ENCODE data around the gene RPL37. TPM values are rescaled to one million over a fixed set of nuclear protein-coding genes. Genes with fewer than 3 reads are reported as not detected.
"Not testable (repeated sequence)": the region's sequence is repeated elsewhere in the genome, so short reads cannot be mapped to it uniquely, and the experiment has no call there.

The RPL37 gene
- total and polyA plus RNA-seq, 4 donors, result 480 to 1,376 (median 1,035) TPM

GRCh38 chr5:40871177-40871576 is 36.2 kb upstream of the RPL37 start:
- Histone ChIP-seq H3K27me3 (ENCODE audit: control insufficient read depth, insufficient read depth, low read length) (no peaks in the 10 kb centered on the region), H3K36me3 (ENCODE audit: control insufficient read depth, insufficient read depth, low read length) (no peaks in the 10 kb centered on the region), H3K27ac (ENCODE audit: low read depth, low read length) (no peak overlapping the region), H3K4me1 (ENCODE audit: control insufficient read depth, insufficient read depth, low read length) (no peaks in the 10 kb centered on the region), H3K4me3 (ENCODE audit: low read depth, low read length) (no peak overlapping the region), H3K9me3 (ENCODE audit: control insufficient read depth, insufficient read depth, low read length) (no peaks in the 10 kb centered on the region)
- 78% methylated on average over 2 of the region's 4 CpGs for WGBS (ENCODE audit: insufficient coverage)
- peak in 1 of 6 donors; percentile 8 for DNase-seq (ENCODE audit: low read depth in 4 of 6, low spot score in 6 of 6)

GRCh38 chr5:40869384-40869783 is 34.4 kb upstream of the RPL37 start:
- Histone ChIP-seq H3K27me3 (ENCODE audit: control insufficient read depth, insufficient read depth, low read length) (no peaks in the 10 kb centered on the region), H3K27ac (ENCODE audit: low read depth, low read length) (no peak overlapping the region), H3K9me3 (ENCODE audit: control insufficient read depth, insufficient read depth, low read length) (no peaks in the 10 kb centered on the region), H3K4me3 (ENCODE audit: low read depth, low read length) (no peak overlapping the region), H3K4me1 (ENCODE audit: control insufficient read depth, insufficient read depth, low read length) (no peaks in the 10 kb centered on the region), H3K36me3 (ENCODE audit: control insufficient read depth, insufficient read depth, low read length) (no peaks in the 10 kb centered on the region)
- peak in 1 of 6 donors; percentile 19 for DNase-seq (ENCODE audit: low read depth in 4 of 6, low spot score in 6 of 6)
- WGBS (ENCODE audit: insufficient coverage), result 100% methylated on average over 1 of the region's 1 CpG

GRCh38 chr5:40866844-40867243 is 31.8 kb upstream of the RPL37 start:
- no peak for DNase-seq (ENCODE audit: low read depth in 4 of 6, low spot score in 6 of 6)
- Histone ChIP-seq H3K9me3 (ENCODE audit: control insufficient read depth, insufficient read depth, low read length) (no peaks in the 10 kb centered on the region), H3K27ac (ENCODE audit: low read depth, low read length) (no peak overlapping the region), H3K36me3 (ENCODE audit: control insufficient read depth, insufficient read depth, low read length) (no peaks in the 10 kb centered on the region), H3K4me3 (ENCODE audit: low read depth, low read length) (no peak overlapping the region), H3K4me1 (ENCODE audit: control insufficient read depth, insufficient read depth, low read length) (no peaks in the 10 kb centered on the region), H3K27me3 (ENCODE audit: control insufficient read depth, insufficient read depth, low read length) (no peaks in the 10 kb centered on the region)
- 100% methylated on average over 1 of the region's 5 CpGs for WGBS (ENCODE audit: insufficient coverage)

GRCh38 chr5:40865004-40865403 is 30.0 kb upstream of the RPL37 start:
- not testable (repeated sequence) for H3K36me3 ChIP-seq (ENCODE audit: control insufficient read depth, insufficient read depth, low read length); H3K9me3 ChIP-seq (ENCODE audit: control insufficient read depth, insufficient read depth, low read length); H3K4me1 ChIP-seq (ENCODE audit: control insufficient read depth, insufficient read depth, low read length); H3K27ac ChIP-seq (ENCODE audit: low read depth, low read length); H3K27me3 ChIP-seq (ENCODE audit: control insufficient read depth, insufficient read depth, low read length); H3K4me3 ChIP-seq (ENCODE audit: low read depth, low read length); DNase-seq (ENCODE audit: low read depth in 4 of 6, low spot score in 6 of 6)
- 40% methylated on average over 1 of the region's 5 CpGs for WGBS (ENCODE audit: insufficient coverage)

GRCh38 chr5:40860711-40861110 is 25.7 kb upstream of the RPL37 start:
- no peaks in the 10 kb centered on the region for H3K36me3 ChIP-seq (ENCODE audit: control insufficient read depth, insufficient read depth, low read length)
- H3K27me3 ChIP-seq (ENCODE audit: control insufficient read depth, insufficient read depth, low read length), result no peaks in the 10 kb centered on the region
- DNase-seq (ENCODE audit: low read depth in 4 of 6, low spot score in 6 of 6), result no peak
- H3K4me1 ChIP-seq (ENCODE audit: control insufficient read depth, insufficient read depth, low read length), result no peaks in the 10 kb centered on the region
- no peak overlapping the region for H3K4me3 ChIP-seq (ENCODE audit: low read depth, low read length)
- no peak overlapping the region for H3K27ac ChIP-seq (ENCODE audit: low read depth, low read length)
- no peaks in the 10 kb centered on the region for H3K9me3 ChIP-seq (ENCODE audit: control insufficient read depth, insufficient read depth, low read length)

- H3K9me3 ChIP-seq (ENCODE audit: control insufficient read depth, insufficient read depth, low read length), result no peaks in the 10 kb centered on the region
- H3K4me3 ChIP-seq (ENCODE audit: low read depth, low read length), result no peak overlapping the region
- 61% methylated on average over 3 of the region's 4 CpGs for WGBS (ENCODE audit: insufficient coverage)
- H3K36me3 ChIP-seq (ENCODE audit: control insufficient read depth, insufficient read depth, low read length), result no peaks in the 10 kb centered on the region
- H3K27me3 ChIP-seq (ENCODE audit: control insufficient read depth, insufficient read depth, low read length), result no peaks in the 10 kb centered on the region
- DNase-seq (ENCODE audit: low read depth in 4 of 6, low spot score in 6 of 6), result no peak
- H3K4me1 ChIP-seq (ENCODE audit: control insufficient read depth, insufficient read depth, low read length), result no peaks in the 10 kb centered on the region
- H3K27ac ChIP-seq (ENCODE audit: low read depth, low read length), result no peak overlapping the region
Observed at GRCh38 chr5:40853632-40854192, 18.7 kb upstream of the RPL37 start.

- DNase-seq (ENCODE audit: low read depth in 4 of 6, low spot score in 6 of 6), result no peak
- H3K9me3 ChIP-seq (ENCODE audit: control insufficient read depth, insufficient read depth, low read length), result no peaks in the 10 kb centered on the region
- H3K36me3 ChIP-seq (ENCODE audit: control insufficient read depth, insufficient read depth, low read length), result no peaks in the 10 kb centered on the region
- no peaks in the 10 kb centered on the region for H3K27me3 ChIP-seq (ENCODE audit: control insufficient read depth, insufficient read depth, low read length)
- no peaks in the 10 kb centered on the region for H3K4me1 ChIP-seq (ENCODE audit: control insufficient read depth, insufficient read depth, low read length)
- H3K4me3 ChIP-seq (ENCODE audit: low read depth, low read length), result no peak overlapping the region
- no peak overlapping the region for H3K27ac ChIP-seq (ENCODE audit: low read depth, low read length)
- no CpG with 5 or more reads among the region's 1 CpG for WGBS (ENCODE audit: insufficient coverage)
Observed at GRCh38 chr5:40847525-40847924, 12.5 kb upstream of the RPL37 start.

- no peaks in the 10 kb centered on the region for H3K36me3 ChIP-seq (ENCODE audit: control insufficient read depth, insufficient read depth, low read length)
- H3K4me1 ChIP-seq (ENCODE audit: control insufficient read depth, insufficient read depth, low read length), result no peaks in the 10 kb centered on the region
- no peak overlapping the region for H3K27ac ChIP-seq (ENCODE audit: low read depth, low read length)
- no peak for DNase-seq (ENCODE audit: low read depth in 4 of 6, low spot score in 6 of 6)
- H3K4me3 ChIP-seq (ENCODE audit: low read depth, low read length), result no peak overlapping the region
- 67% methylated on average over 1 of the region's 2 CpGs for WGBS (ENCODE audit: insufficient coverage)
- no peaks in the 10 kb centered on the region for H3K9me3 ChIP-seq (ENCODE audit: control insufficient read depth, insufficient read depth, low read length)
- H3K27me3 ChIP-seq (ENCODE audit: control insufficient read depth, insufficient read depth, low read length), result no peaks in the 10 kb centered on the region
Observed at GRCh38 chr5:40846371-40846770, 11.3 kb upstream of the RPL37 start.

GRCh38 chr5:40844565-40844964 is 9.5 kb upstream of the RPL37 start:
- H3K36me3 ChIP-seq (ENCODE audit: control insufficient read depth, insufficient read depth, low read length), result no peaks in the 10 kb centered on the region

GRCh38 chr5:40842351-40842750 is 7.3 kb upstream of the RPL37 start:
- H3K27ac ChIP-seq (ENCODE audit: low read depth, low read length), result no peak overlapping the region
- H3K4me1 ChIP-seq (ENCODE audit: control insufficient read depth, insufficient read depth, low read length), result no peaks in the 10 kb centered on the region
- WGBS (ENCODE audit: insufficient coverage), result no CpG with 5 or more reads among the region's 2 CpGs
- H3K36me3 ChIP-seq (ENCODE audit: control insufficient read depth, insufficient read depth, low read length), result no peaks in the 10 kb centered on the region
- H3K4me3 ChIP-seq (ENCODE audit: low read depth, low read length), result no peak overlapping the region
- no peaks in the 10 kb centered on the region for H3K27me3 ChIP-seq (ENCODE audit: control insufficient read depth, insufficient read depth, low read length)
- DNase-seq (ENCODE audit: low read depth in 4 of 6, low spot score in 6 of 6), result no peak
- H3K9me3 ChIP-seq (ENCODE audit: control insufficient read depth, insufficient read depth, low read length), result no peaks in the 10 kb centered on the region

More at GRCh38 chr5:40844565-40844964, 9.5 kb upstream of the RPL37 start:
- Histone ChIP-seq H3K27me3 (ENCODE audit: control insufficient read depth, insufficient read depth, low read length) (no peaks in the 10 kb centered on the region), H3K27ac (ENCODE audit: low read depth, low read length) (no peak overlapping the region), H3K4me3 (ENCODE audit: low read depth, low read length) (no peak overlapping the region), H3K4me1 (ENCODE audit: control insufficient read depth, insufficient read depth, low read length) (no peaks in the 10 kb centered on the region), H3K9me3 (ENCODE audit: control insufficient read depth, insufficient read depth, low read length) (no peaks in the 10 kb centered on the region)
- WGBS (ENCODE audit: insufficient coverage), result 78% methylated on average over 2 of the region's 4 CpGs
- DNase-seq (ENCODE audit: low read depth in 4 of 6, low spot score in 6 of 6), result no peak
